ENCODE measurements around the gene GRIP2. TPM values are rescaled to one million over a fixed set of nuclear protein-coding genes. Genes with fewer than 3 reads are reported as not detected.

The GRIP2 gene
- total RNA-seq, 1 experiment from 2014 or later = 0.43 TPM

GRCh38 chr3:14554715-14555114 lies 14.6 kb upstream of the GRIP2 start:
- H3K27ac ChIP-seq (ENCODE audit: low read depth, low read length, poor library complexity, severe bottlenecking) = no peak overlapping the region
- H3K27me3 ChIP-seq (replicated peaks; ENCODE audit: insufficient read depth, low read depth, low read length, poor library complexity) = no peaks in the 10 kb centered on the region
- no peaks in the 10 kb centered on the region for H3K9me3 ChIP-seq (ENCODE audit: low read depth, low read length, poor library complexity, severe bottlenecking)
- H3K4me1 ChIP-seq (ENCODE audit: insufficient read depth, low read length, poor library complexity, severe bottlenecking) = no peaks in the 10 kb centered on the region
- no TSS peak for BruUV-seq (replicated peaks)
- no peak overlapping the region for H3K4me3 ChIP-seq (ENCODE audit: low read depth, low read length, poor library complexity, severe bottlenecking)
- no peaks in the 10 kb centered on the region for H3K36me3 ChIP-seq (ENCODE audit: insufficient read depth, low read length, poor library complexity, severe bottlenecking)
- no peak for DNase-seq (ENCODE audit: low spot score)
- ChIA-PET CTCF (no interaction called here), POLR2A (ENCODE audit: low non-redundant PET) (no interaction called here)
- intact Hi-C loops (cut with micrococcal nuclease; ENCODE audit: unreplicated experiment) = no loop called here
- TF ChIP-seq CTCF (conservative IDR thresholded peaks at IDR 0.05; ENCODE audit: low read depth, low read length) = no peak
- TF ChIP-seq EZH2 (IDR thresholded peaks at IDR 0.05; ENCODE audit: borderline replicate concordance, low read depth, low read length, poor library complexity, severe bottlenecking) = no peak

- H3K4me3 ChIP-seq (ENCODE audit: low read depth, low read length, poor library complexity, severe bottlenecking) = no peak overlapping the region
- intact Hi-C loops (cut with micrococcal nuclease; ENCODE audit: unreplicated experiment) = no loop called here
- POLR2A ChIA-PET (ENCODE audit: low non-redundant PET) = no interaction called here
- H3K36me3 ChIP-seq (ENCODE audit: insufficient read depth, low read length, poor library complexity, severe bottlenecking) = no peaks in the 10 kb centered on the region
- no peaks in the 10 kb centered on the region for H3K9me3 ChIP-seq (ENCODE audit: low read depth, low read length, poor library complexity, severe bottlenecking)
- no peak for TF ChIP-seq CTCF (conservative IDR thresholded peaks at IDR 0.05; ENCODE audit: low read depth, low read length)
- TF ChIP-seq EZH2 (IDR thresholded peaks at IDR 0.05; ENCODE audit: borderline replicate concordance, low read depth, low read length, poor library complexity, severe bottlenecking) = no peak
- BruUV-seq (replicated peaks) = no TSS peak
- CTCF ChIA-PET = no interaction called here
- no peak overlapping the region for H3K27ac ChIP-seq (ENCODE audit: low read depth, low read length, poor library complexity, severe bottlenecking)
- no peaks in the 10 kb centered on the region for H3K4me1 ChIP-seq (ENCODE audit: insufficient read depth, low read length, poor library complexity, severe bottlenecking)
- no peaks in the 10 kb centered on the region for H3K27me3 ChIP-seq (replicated peaks; ENCODE audit: insufficient read depth, low read depth, low read length, poor library complexity)
- DNase-seq (ENCODE audit: low spot score) = no peak
These were observed 13.7 kb upstream of the GRIP2 start for GRCh38 chr3:14553871-14554270.

- intact Hi-C loops (cut with micrococcal nuclease; ENCODE audit: unreplicated experiment) = no loop called here
- no peaks in the 10 kb centered on the region for H3K27me3 ChIP-seq (replicated peaks; ENCODE audit: insufficient read depth, low read depth, low read length, poor library complexity)
These were observed 12.6 kb upstream of the GRIP2 start for GRCh38 chr3:14552717-14553116.

More at GRCh38 chr3:14552717-14553116, 12.6 kb upstream of the GRIP2 start:
- no peak overlapping the region for H3K27ac ChIP-seq (ENCODE audit: low read depth, low read length, poor library complexity, severe bottlenecking)
- ChIA-PET POLR2A (ENCODE audit: low non-redundant PET) (interaction anchor here (0.6 kb wide), 1 partner anchor 32 kb away, joined by 3 read pairs; no protein-coding TSS in a partner anchor), CTCF (no interaction called here)
- H3K4me1 ChIP-seq (ENCODE audit: insufficient read depth, low read length, poor library complexity, severe bottlenecking) = no peaks in the 10 kb centered on the region
- no peaks in the 10 kb centered on the region for H3K36me3 ChIP-seq (ENCODE audit: insufficient read depth, low read length, poor library complexity, severe bottlenecking)
- DNase-seq (ENCODE audit: low spot score) = no peak
- no peak overlapping the region for H3K4me3 ChIP-seq (ENCODE audit: low read depth, low read length, poor library complexity, severe bottlenecking)
- H3K9me3 ChIP-seq (ENCODE audit: low read depth, low read length, poor library complexity, severe bottlenecking) = no peaks in the 10 kb centered on the region
- no peak for TF ChIP-seq EZH2 (IDR thresholded peaks at IDR 0.05; ENCODE audit: borderline replicate concordance, low read depth, low read length, poor library complexity, severe bottlenecking)
- no peak for TF ChIP-seq CTCF (conservative IDR thresholded peaks at IDR 0.05; ENCODE audit: low read depth, low read length)
- BruUV-seq (replicated peaks) = no TSS peak
